MM.1S (cell line): ENCODE measurements around the gene NOL7.

Source experiments
- DNase-seq: peaks from one replicate; pipeline ENCODE4 v3.0.0-alpha.2; 2015
- H2AFZ ChIP-seq: fragments of 300-600 bp; sonication (generic); 2 replicates; pipeline ENCODE4 v1.6.0; 2016; ENCODE audit warnings: antibody characterized with exemption, low read length
- H3F3A ChIP-seq: fragments of 300-600 bp; sonication (generic); 2 replicates; pipeline ENCODE4 v1.6.1; 2016; ENCODE audit warnings: mild to moderate bottlenecking, antibody characterized with exemption, low read length, moderate library complexity, mixed read lengths; ENCODE audit not compliant: insufficient read depth
- H3K27ac ChIP-seq: fragments of 300-600 bp; sonication (generic); 2 replicates; pipeline ENCODE4 v1.5.1; 2016; ENCODE audit warnings: mild to moderate bottlenecking, low read length
- H3K27me3 ChIP-seq: fragments of 300-600 bp; sonication (generic); replicated peaks from 2 replicates; pipeline ENCODE4 v1.6.0; 2016; ENCODE audit warnings: low read length; ENCODE audit not compliant: insufficient read depth
- H3K36me3 ChIP-seq: fragments of 300-600 bp; sonication (generic); replicated peaks from 2 replicates; pipeline ENCODE4 v1.6.1; 2016; ENCODE audit warnings: mild to moderate bottlenecking, low read length, mixed read lengths; ENCODE audit not compliant: insufficient read depth
- H3K4me1 ChIP-seq: fragments of 300-600 bp; sonication (generic); 2 replicates; pipeline ENCODE4 v1.6.1; 2016; ENCODE audit warnings: low read length, mixed read lengths
- H3K4me2 ChIP-seq: fragments of 300-600 bp; sonication (generic); 2 replicates; pipeline ENCODE4 v1.6.0; 2016; ENCODE audit warnings: low read depth, low read length
- H3K4me3 ChIP-seq: fragments of 300-600 bp; sonication (generic); 2 replicates; pipeline ENCODE4 v1.5.1; 2016; ENCODE audit warnings: low read length, mixed read lengths
- H3K79me2 ChIP-seq: fragments of 300-600 bp; sonication (generic); 2 replicates; pipeline ENCODE4 v1.6.1; 2016; ENCODE audit warnings: mixed run types, low read length, mixed read lengths
- H3K9ac ChIP-seq: fragments of 300-600 bp; sonication (generic); 2 replicates; pipeline ENCODE4 v1.6.1; 2016; ENCODE audit warnings: low read length, mixed read lengths
- H3K9me2 ChIP-seq: fragments of 300-600 bp; sonication (generic); replicated peaks from 2 replicates; pipeline ENCODE4 v1.6.1; 2016; ENCODE audit warnings: mild to moderate bottlenecking, low read length, mixed read lengths; ENCODE audit not compliant: insufficient read depth
- H3K9me3 ChIP-seq: fragments of 300-600 bp; sonication (generic); replicated peaks from 2 replicates; pipeline ENCODE4 v1.6.1; 2016; ENCODE audit warnings: mild to moderate bottlenecking, low read length, mixed read lengths; ENCODE audit not compliant: insufficient read depth
- H4K20me1 ChIP-seq: fragments of 300-600 bp; sonication (generic); 2 replicates; pipeline ENCODE4 v1.6.1; 2016; ENCODE audit warnings: mild to moderate bottlenecking, low read length, moderate library complexity, mixed read lengths; ENCODE audit not compliant: insufficient read depth
- CTCF ChIP-seq: fragments of 300-600 bp; sonication (generic); IDR thresholded peaks from 2 replicates; pipeline ENCODE4 v1.5.1; 2016; ENCODE audit warnings: antibody characterized with exemption, low read length, mixed read lengths
- EZH2 ChIP-seq: fragments of 300-600 bp; sonication (generic); optimal IDR thresholded peaks from 2 replicates; pipeline ENCODE3; 2017; ENCODE audit warnings: low read depth, mild to moderate bottlenecking, antibody characterized with exemption, low read length, mixed read lengths
- EZH2phosphoT487 ChIP-seq: fragments of 300-600 bp; sonication (generic); IDR thresholded peaks from 2 replicates; pipeline ENCODE4 v1.6.1; 2018; ENCODE audit warnings: antibody characterized with exemption, low read length

Gene NOL7

GRCh38 chr6:13575377-13575775 is 39.8 kb upstream of the NOL7 start:
- TF ChIP-seq CTCF (peak; percentile 65; the same call in 1 of the 2 replicates), EZH2 (no peak), EZH2phosphoT487 (no peak)
- Histone ChIP-seq H3K4me3 (peak overlapping the region; percentile 92), H3K79me2 (peaks cover 3% of the 10 kb centered on the region; the same call in 1 of the 2 replicates), H3K9ac (peak overlapping the region; percentile 94), H3K9me3 (no peaks in the 10 kb centered on the region), H3K4me2 (peak overlapping the region; percentile 95), H3K27me3 (no peaks in the 10 kb centered on the region), H4K20me1 (no peaks in the 10 kb centered on the region), H3K9me2 (no peaks in the 10 kb centered on the region), H3K27ac (peak overlapping the region; percentile 94; the same call in 1 of the 2 replicates), H2AFZ (peak overlapping the region; percentile 97), H3K36me3 (no peaks in the 10 kb centered on the region), H3K4me1 (peaks cover 6% of the 10 kb centered on the region), H3F3A (peaks cover 13% of the 10 kb centered on the region)
- DNase-seq, result peak; percentile 74

DNA sequence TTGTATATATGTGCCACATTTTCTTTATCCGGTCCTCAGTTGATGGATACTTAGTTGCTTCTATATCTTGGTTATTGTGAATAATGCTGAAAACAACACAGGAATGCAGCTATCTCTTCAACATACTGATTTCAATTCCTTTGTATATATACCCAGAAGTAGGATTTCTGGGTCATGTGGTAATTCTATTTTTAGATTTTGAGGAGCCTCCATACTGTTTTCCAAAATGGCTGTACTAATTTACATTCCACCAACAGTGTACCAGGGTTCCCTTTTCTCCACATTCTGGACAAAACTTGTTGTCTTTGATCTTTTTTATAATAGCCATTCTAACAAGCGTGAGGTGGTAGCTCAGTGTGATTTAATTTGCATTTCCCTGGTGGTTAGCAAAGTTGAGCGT is 39.1 kb upstream of the NOL7 start:
- no peaks in the 10 kb centered on the region for H3K36me3 ChIP-seq
- peaks cover 3% of the 10 kb centered on the region; the same call in 1 of the 2 replicates for H3K79me2 ChIP-seq
- TF ChIP-seq CTCF (no peak), EZH2 (no peak), EZH2phosphoT487 (no peak)
- DNase-seq, result no peak
- H3K27me3 ChIP-seq, result no peaks in the 10 kb centered on the region
- no peak overlapping the region for H3K4me2 ChIP-seq
- no peak overlapping the region for H3K27ac ChIP-seq
- H4K20me1 ChIP-seq, result no peaks in the 10 kb centered on the region
- H2AFZ ChIP-seq, result no peak overlapping the region
- H3K9me2 ChIP-seq, result no peaks in the 10 kb centered on the region
- peaks cover 13% of the 10 kb centered on the region for H3F3A ChIP-seq
- H3K4me1 ChIP-seq, result peaks cover 6% of the 10 kb centered on the region
- no peak overlapping the region for H3K4me3 ChIP-seq
- no peaks in the 10 kb centered on the region for H3K9me3 ChIP-seq
- no peak overlapping the region for H3K9ac ChIP-seq

- H3K79me2 ChIP-seq, result peaks cover 3% of the 10 kb centered on the region; the same call in 1 of the 2 replicates
- DNase-seq, result no peak
- no peaks in the 10 kb centered on the region for H3K27me3 ChIP-seq
- no peak overlapping the region for H2AFZ ChIP-seq
- no peaks in the 10 kb centered on the region for H3K9me3 ChIP-seq
- peaks cover 13% of the 10 kb centered on the region for H3F3A ChIP-seq
- H3K27ac ChIP-seq, result no peak overlapping the region
- peaks cover 6% of the 10 kb centered on the region for H3K4me1 ChIP-seq
- no peaks in the 10 kb centered on the region for H3K36me3 ChIP-seq
- H3K4me3 ChIP-seq, result no peak overlapping the region
- TF ChIP-seq EZH2phosphoT487 (no peak), EZH2 (no peak), CTCF (no peak)
- no peaks in the 10 kb centered on the region for H4K20me1 ChIP-seq
- H3K9me2 ChIP-seq, result no peaks in the 10 kb centered on the region
- no peak overlapping the region for H3K9ac ChIP-seq
- no peak overlapping the region for H3K4me2 ChIP-seq
Measured at GRCh38 chr6:13577926-13578325, 37.2 kb upstream of the NOL7 start.
